Tibial nerve (tissue), 4 donors: Measurements from ENCODE around the gene MRGPRE.

Experiments used
- CTCF ChIP-seq, 5 experiments: fragments of 200-600 bp in 3 of 5; fragments of 450-650 bp in 2 of 5; sonication (generic) in 3 of 5; IDR thresholded peaks; one replicate each; pipeline ENCODE4 v1.5.1; 2016 to 2019; ENCODE audit warnings: antibody characterized with exemption in 5 of 5, mild to moderate bottlenecking in 3 of 5, moderate library complexity in 2 of 5
- EP300 ChIP-seq, 2 donors: sonication (generic); formaldehyde crosslinking; IDR thresholded peaks; one replicate each; pipeline ENCODE4 v1.6.1; 2017; ENCODE audit warnings: antibody characterized with exemption in 2 of 2, mild to moderate bottlenecking in 1 of 2
- POLR2A ChIP-seq, 2 donors: fragments of 450-650 bp; IDR thresholded peaks; one replicate each; pipeline ENCODE4 v1.6.1; 2017; ENCODE audit warnings: antibody characterized with exemption in 2 of 2, mild to moderate bottlenecking in 2 of 2, moderate library complexity in 2 of 2

GRCh38 chr11:3237119-3237518 is 4.9 kb upstream of the MRGPRE start:
- TF ChIP-seq POLR2A (IDR thresholded peaks at IDR 0.05) (no peak), CTCF (IDR thresholded peaks at IDR 0.05) (no peak), EP300 (IDR thresholded peaks at IDR 0.05) (no peak)
